D721Med (cell line): ENCODE data around the gene GALNT17.

Experiments
- DNase-seq: peaks from one replicate; pipeline ENCODE4 v3.0.0; 2011; ENCODE audit warnings: low spot score; ENCODE audit not compliant: insufficient read length
- FAIRE-seq: peaks from 2 replicates; lab custom pipeline; 2011; peaks lifted over from hg19 to GRCh38; lab: Jason Lieb, UNC
- TF ChIP-seq, protein P1 (sequence below): IDR thresholded peaks from 2 replicates; pipeline ENCODE4 v1.5.1; 2012; ENCODE audit warnings: mild to moderate bottlenecking, control low read depth; ENCODE audit not compliant: insufficient read depth; ENCODE audit errors: missing control alignments

Gene GALNT17

DNA sequence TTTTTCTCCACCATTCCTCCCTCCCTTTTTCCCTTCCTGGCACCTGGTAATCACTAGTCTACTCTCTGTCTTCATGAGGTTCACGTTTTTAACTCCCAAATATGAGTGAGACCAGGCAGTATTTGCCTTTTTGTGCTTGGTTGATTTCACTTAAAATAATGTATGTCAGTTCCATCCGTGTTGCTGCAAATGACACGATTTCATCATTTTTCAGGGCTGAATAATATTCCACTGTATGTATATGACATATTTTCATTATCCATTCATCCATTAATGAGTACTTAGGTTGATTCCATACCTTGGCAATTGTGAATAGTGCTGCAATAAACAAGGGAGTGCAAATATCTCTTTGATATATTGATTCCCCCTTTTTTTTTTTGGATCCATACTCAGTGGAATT lies 25.8 kb downstream of the GALNT17 start:
- TF ChIP-seq, protein P1, sequence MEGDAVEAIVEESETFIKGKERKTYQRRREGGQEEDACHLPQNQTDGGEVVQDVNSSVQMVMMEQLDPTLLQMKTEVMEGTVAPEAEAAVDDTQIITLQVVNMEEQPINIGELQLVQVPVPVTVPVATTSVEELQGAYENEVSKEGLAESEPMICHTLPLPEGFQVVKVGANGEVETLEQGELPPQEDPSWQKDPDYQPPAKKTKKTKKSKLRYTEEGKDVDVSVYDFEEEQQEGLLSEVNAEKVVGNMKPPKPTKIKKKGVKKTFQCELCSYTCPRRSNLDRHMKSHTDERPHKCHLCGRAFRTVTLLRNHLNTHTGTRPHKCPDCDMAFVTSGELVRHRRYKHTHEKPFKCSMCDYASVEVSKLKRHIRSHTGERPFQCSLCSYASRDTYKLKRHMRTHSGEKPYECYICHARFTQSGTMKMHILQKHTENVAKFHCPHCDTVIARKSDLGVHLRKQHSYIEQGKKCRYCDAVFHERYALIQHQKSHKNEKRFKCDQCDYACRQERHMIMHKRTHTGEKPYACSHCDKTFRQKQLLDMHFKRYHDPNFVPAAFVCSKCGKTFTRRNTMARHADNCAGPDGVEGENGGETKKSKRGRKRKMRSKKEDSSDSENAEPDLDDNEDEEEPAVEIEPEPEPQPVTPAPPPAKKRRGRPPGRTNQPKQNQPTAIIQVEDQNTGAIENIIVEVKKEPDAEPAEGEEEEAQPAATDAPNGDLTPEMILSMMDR, result no peak
- DNase-seq, result no peak
- FAIRE-seq, result no peak

GRCh38 chr7:71165708-71166107 lies 33.8 kb downstream of the GALNT17 start:
- TF ChIP-seq, protein P1, result no peak
- FAIRE-seq (no peak), DNase-seq (no peak)

DNA sequence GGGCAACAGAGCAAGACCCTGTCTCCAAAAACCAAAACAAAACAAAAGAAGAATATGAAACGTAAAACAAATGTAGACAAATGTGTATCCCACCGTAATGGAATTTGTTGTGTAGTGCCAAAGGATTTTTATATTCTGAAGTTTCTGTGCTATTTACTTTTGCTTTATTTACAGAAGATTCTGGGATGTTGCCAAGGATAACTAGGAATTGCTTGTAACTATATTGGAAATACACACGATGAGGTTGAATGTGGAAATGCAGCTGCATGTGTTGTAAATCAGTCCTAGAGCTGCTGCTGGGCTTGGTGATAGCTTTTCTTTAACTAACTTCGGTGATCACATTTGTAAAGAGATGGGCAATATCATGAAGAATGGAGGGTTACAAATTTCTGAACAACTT lies 39.5 kb downstream of the GALNT17 start:
- FAIRE-seq, result no peak
- no peak for DNase-seq
- TF ChIP-seq, protein P1, result no peak

- no peak for DNase-seq
- no peak for FAIRE-seq
- TF ChIP-seq, protein P1, result no peak
Measured at GRCh38 chr7:71173955-71174354, 42.0 kb downstream of the GALNT17 start.

DNA sequence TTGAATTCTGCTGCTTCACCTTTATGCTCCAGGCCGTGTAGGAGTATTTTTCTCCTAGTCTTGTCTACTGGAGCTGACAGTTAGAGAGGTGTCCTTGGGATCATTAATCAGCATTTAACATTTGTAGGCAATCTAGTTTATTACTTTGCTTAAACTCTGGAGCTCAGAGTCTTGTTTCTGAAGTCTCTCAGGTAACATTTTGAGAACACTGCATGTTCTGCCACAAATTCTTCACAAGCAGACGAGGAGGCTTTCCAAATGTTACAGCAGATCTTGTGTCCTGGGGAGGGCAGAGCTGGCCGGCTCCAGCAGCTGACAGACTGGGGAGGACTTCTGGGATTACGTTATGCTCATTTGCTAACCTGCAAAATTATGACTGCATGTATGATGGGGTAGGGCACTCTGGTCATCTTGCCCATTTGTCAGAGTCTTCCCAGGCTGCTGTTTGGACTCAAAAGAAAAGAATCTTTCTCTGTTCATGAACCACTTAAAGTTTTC lies 50.5 kb downstream of the GALNT17 start:
- FAIRE-seq (no peak), DNase-seq (no peak)
- TF ChIP-seq, protein P1, result no peak

- TF ChIP-seq, protein P1, result no peak
- FAIRE-seq (peak; percentile 87), DNase-seq (peak; percentile 39)
Measured at GRCh38 chr7:71184136-71184535, 52.2 kb downstream of the GALNT17 start.

DNA sequence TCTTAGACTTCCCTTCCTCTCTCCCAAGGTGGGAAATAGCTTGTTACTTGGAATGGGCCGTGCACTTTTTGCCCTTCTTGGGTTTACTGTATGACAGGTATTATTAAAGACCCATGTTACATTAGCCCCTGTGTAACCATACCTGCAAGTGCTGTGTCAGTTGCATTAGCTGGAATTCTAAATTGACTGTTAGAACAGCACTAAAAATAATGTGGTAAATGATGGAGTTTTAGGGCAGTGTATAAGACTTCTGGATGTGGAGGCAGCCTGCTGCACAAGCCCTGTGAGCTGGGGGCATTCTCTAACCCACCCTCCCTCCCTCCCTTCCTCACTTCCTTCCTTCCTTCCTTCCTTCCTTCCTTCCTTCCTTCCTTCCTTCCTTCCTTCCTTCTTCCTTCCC lies 52.7 kb downstream of the GALNT17 start:
- DNase-seq (no peak), FAIRE-seq (no peak)
- TF ChIP-seq, protein P1, result no peak
